ENCODE measurements around the gene TBC1D19. TPM values are rescaled to one million over a fixed set of nuclear protein-coding genes. Genes with fewer than 3 reads are reported as not detected.

TBC1D19 gene
- total and polyA plus RNA-seq, 2 of the 4 experiments (the other 2 are of a cell fraction): 9.9 to 17.6 TPM

GRCh38 chr4:26763648-26764047, 179.8 kb downstream of the TBC1D19 start:
- Histone ChIP-seq H3K9ac (ENCODE audit: low read depth, low read length) (no peak overlapping the region), H3K27me3 (ENCODE audit: control insufficient read depth, insufficient read depth, low read length) (no peaks in the 10 kb centered on the region), H3K18ac (ENCODE audit: low read depth, low read length) (no peak overlapping the region), H3K14ac (replicated peaks; ENCODE audit: low read depth, low read length) (no peak overlapping the region), H3K36me3 (ENCODE audit: control insufficient read depth, insufficient read depth, low read length) (no peaks in the 10 kb centered on the region), H3K9me1 (ENCODE audit: insufficient read depth, low read length) (no peaks in the 10 kb centered on the region), H3K56ac (ENCODE audit: extremely low read depth, insufficient read depth, low read length) (no peak overlapping the region), H2BK5ac (ENCODE audit: low read depth, low read length, poor library complexity, severe bottlenecking) (no peak overlapping the region), H3K23ac (ENCODE audit: low read depth, low read length) (no peak overlapping the region), H2BK120ac (ENCODE audit: low read depth, low read length) (no peak overlapping the region), H3K79me1 (ENCODE audit: low read depth in 1 of 2, low read length in 2 of 2) (no peaks in the 10 kb centered on the region), H2BK15ac (ENCODE audit: low read depth, low read length) (no peak overlapping the region), H4K20me1 (ENCODE audit: insufficient read depth, low read length) (no peaks in the 10 kb centered on the region), H2BK20ac (ENCODE audit: low read depth, low read length) (no peak overlapping the region), H3K4me3 (ENCODE audit: insufficient read depth, low read depth, low read length) (no peak overlapping the region), H3K4me1 (ENCODE audit: control insufficient read depth, insufficient read depth, low read length) (no peaks in the 10 kb centered on the region), H4K8ac (ENCODE audit: low read depth in 2 of 2, low read length in 2 of 2) (no peak overlapping the region), H2AK9ac (replicated peaks; ENCODE audit: low read depth, low read length, poor library complexity) (no peak overlapping the region), H3K4ac (ENCODE audit: low read depth, low read length) (no peak overlapping the region), H2AK5ac (ENCODE audit: low read depth, low read length) (no peak overlapping the region), H4K5ac (ENCODE audit: low read depth, low read length) (no peak overlapping the region), H3K27ac (ENCODE audit: insufficient read depth, low read length) (no peak overlapping the region), H2AFZ (replicated peaks; ENCODE audit: low read length, poor library complexity) (no peak overlapping the region), H3K4me2 (ENCODE audit: low read depth, low read length) (no peak overlapping the region), H4K91ac (ENCODE audit: insufficient read depth, low read depth, low read length) (no peak overlapping the region), H3K9me3 (ENCODE audit: control insufficient read depth, insufficient read depth, low read length) (no peaks in the 10 kb centered on the region)
- in situ Hi-C loops (cut with MboI; ENCODE audit: low sequenced_read_pairs) (no loop called here), dilution Hi-C loops (cut with HindIII; ENCODE audit: low sequenced_read_pairs, unreplicated experiment) (no loop called here), intact Hi-C loops (cut with micrococcal nuclease) (no loop called here)
- DNase-seq: no peak
- no CpG with 5 or more reads among the region's 3 CpGs for WGBS, 2 experiments (ENCODE audit: extremely low coverage in 2 of 2, insufficient read length in 1 of 2)
- no peak for ATAC-seq (ENCODE audit: low read depth)
- no peak for TF ChIP-seq RAD21 (IDR thresholded peaks at IDR 0.05; ENCODE audit: low read length)
- no peak for TF ChIP-seq MAFK (IDR thresholded peaks at IDR 0.05; ENCODE audit: low read depth, low read length)
- TF ChIP-seq MAZ (IDR thresholded peaks at IDR 0.05; ENCODE audit: borderline replicate concordance, low read depth, low read length): no peak
- TF ChIP-seq ELK1 (IDR thresholded peaks at IDR 0.05; ENCODE audit: borderline replicate concordance, low read depth, low read length): no peak
- no peak for TF ChIP-seq CHD1 (IDR thresholded peaks at IDR 0.05; ENCODE audit: low read depth, low read length)
- TF ChIP-seq CEBPB (IDR thresholded peaks at IDR 0.05; ENCODE audit: low read depth, low read length): no peak
- no peak for TF ChIP-seq MXI1 (IDR thresholded peaks at IDR 0.05; ENCODE audit: borderline replicate concordance, low read depth, low read length)
- TF ChIP-seq RFX5 (IDR thresholded peaks at IDR 0.05; ENCODE audit: low read depth, low read length): no peak
- no peak for TF ChIP-seq SMC3 (IDR thresholded peaks at IDR 0.05; ENCODE audit: low read depth, low read length)
- TF ChIP-seq, protein P1, sequence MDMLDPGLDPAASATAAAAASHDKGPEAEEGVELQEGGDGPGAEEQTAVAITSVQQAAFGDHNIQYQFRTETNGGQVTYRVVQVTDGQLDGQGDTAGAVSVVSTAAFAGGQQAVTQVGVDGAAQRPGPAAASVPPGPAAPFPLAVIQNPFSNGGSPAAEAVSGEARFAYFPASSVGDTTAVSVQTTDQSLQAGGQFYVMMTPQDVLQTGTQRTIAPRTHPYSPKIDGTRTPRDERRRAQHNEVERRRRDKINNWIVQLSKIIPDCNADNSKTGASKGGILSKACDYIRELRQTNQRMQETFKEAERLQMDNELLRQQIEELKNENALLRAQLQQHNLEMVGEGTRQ (IDR thresholded peaks at IDR 0.05; ENCODE audit: low read depth, low read length): no peak
- no peak for TF ChIP-seq RCOR1 (IDR thresholded peaks at IDR 0.05; ENCODE audit: insufficient replicate concordance, low read length)
- TF ChIP-seq, protein P2, sequence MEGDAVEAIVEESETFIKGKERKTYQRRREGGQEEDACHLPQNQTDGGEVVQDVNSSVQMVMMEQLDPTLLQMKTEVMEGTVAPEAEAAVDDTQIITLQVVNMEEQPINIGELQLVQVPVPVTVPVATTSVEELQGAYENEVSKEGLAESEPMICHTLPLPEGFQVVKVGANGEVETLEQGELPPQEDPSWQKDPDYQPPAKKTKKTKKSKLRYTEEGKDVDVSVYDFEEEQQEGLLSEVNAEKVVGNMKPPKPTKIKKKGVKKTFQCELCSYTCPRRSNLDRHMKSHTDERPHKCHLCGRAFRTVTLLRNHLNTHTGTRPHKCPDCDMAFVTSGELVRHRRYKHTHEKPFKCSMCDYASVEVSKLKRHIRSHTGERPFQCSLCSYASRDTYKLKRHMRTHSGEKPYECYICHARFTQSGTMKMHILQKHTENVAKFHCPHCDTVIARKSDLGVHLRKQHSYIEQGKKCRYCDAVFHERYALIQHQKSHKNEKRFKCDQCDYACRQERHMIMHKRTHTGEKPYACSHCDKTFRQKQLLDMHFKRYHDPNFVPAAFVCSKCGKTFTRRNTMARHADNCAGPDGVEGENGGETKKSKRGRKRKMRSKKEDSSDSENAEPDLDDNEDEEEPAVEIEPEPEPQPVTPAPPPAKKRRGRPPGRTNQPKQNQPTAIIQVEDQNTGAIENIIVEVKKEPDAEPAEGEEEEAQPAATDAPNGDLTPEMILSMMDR (conservative IDR thresholded peaks at IDR 0.05; ENCODE audit: low read depth, low read length): no peak
- no peak for TF ChIP-seq BHLHE40 (IDR thresholded peaks at IDR 0.05; ENCODE audit: low read depth, low read length)
- no peak for TF ChIP-seq FOS (IDR thresholded peaks at IDR 0.05; ENCODE audit: low read depth, low read length)
- no peak for TF ChIP-seq NFE2L2 (IDR thresholded peaks at IDR 0.05; ENCODE audit: low read depth, low read length)
- no peak for TF ChIP-seq POLR2A (IDR thresholded peaks at IDR 0.05; ENCODE audit: low read depth, low read length)
- POLR2A ChIA-PET (ENCODE audit: unreplicated experiment): no interaction called here
- BruUV-seq (replicated peaks): no TSS peak
- CTCF ChIA-PET: no interaction called here

Measured in IMR-90 (cell line).